ENCODE results near the gene SUSD4.

Gene SUSD4

DNA sequence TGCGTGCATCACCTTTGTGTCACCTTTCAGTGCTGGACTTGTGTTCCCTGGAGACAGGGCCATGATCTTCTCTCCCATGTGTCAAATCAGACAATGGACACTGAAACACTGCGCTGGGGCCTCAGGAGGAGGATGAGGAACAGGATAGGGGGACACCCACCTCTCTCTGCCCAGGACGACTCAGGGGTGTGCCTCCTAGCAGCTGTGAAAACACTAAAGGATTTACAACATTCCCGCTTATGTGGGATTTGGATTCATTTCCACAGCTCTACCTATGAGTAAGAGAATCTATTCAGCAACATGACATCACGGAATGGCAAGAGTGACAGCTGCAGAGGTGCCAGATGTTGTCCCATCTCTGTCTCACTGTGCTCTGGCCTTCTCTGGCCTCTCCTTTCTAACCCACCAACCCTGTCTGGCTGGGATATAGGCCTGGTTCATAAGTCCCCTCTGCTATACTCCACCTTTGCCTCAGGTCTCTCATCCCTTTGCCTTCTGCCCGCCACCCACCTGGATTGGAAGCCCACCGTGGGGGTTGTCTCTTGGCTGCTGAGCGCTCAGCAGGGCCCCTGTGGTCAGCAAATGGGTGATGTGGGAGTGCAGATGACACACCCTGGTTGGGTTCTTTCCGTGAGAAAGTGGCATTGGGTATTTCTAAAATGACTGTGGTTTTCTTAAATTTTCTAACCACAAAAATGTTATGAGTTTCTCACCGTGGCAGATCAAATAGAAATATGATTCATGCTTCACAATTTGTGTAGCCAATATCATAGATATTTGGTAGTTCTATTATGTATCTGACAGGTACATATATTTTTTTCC is 173.9 kb downstream of the SUSD4 start:
- Mint-ChIP-seq H3K27me3 (peaks cover 22% of the 10 kb centered on the region), H3K4me1 (ENCODE audit: low read depth) (peaks cover 39% of the 10 kb centered on the region), H3K4me3 (peak overlapping the region; percentile 58), H3K9me3 (no peaks in the 10 kb centered on the region), H3K27ac (peak overlapping the region; percentile 97), H3K36me3 (ENCODE audit: low read depth) (no peaks in the 10 kb centered on the region)
- DNase-seq, result peak; percentile 80

DNA sequence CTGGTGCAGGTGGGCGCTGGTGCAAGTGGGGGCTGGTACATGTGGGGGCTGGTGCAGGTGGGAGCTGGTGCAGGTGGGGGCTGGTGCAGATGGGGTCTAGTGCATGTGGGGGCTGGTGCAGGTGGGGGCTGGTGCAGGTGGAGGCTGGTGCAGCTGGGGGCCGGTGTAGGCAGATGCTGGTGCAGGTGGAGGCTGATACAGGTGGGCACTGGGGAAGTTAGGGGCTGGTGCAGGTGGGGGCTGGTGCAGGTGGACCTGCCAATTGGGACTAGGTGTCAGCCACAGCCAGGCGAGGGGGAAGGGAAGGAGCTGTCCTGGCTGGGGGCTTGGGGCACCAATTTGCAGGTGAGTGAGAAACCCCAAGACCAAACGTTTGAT is 174.5 kb downstream of the SUSD4 start:
- H3K4me1 Mint-ChIP-seq (ENCODE audit: low read depth), result peaks cover 39% of the 10 kb centered on the region
- no peaks in the 10 kb centered on the region for H3K36me3 Mint-ChIP-seq (ENCODE audit: low read depth)
- H3K9me3 Mint-ChIP-seq, result no peaks in the 10 kb centered on the region
- H3K27ac Mint-ChIP-seq, result peak overlapping the region; percentile 97
- peaks cover 22% of the 10 kb centered on the region for H3K27me3 Mint-ChIP-seq
- DNase-seq, result no peak
- no peak overlapping the region for H3K4me3 Mint-ChIP-seq

DNA sequence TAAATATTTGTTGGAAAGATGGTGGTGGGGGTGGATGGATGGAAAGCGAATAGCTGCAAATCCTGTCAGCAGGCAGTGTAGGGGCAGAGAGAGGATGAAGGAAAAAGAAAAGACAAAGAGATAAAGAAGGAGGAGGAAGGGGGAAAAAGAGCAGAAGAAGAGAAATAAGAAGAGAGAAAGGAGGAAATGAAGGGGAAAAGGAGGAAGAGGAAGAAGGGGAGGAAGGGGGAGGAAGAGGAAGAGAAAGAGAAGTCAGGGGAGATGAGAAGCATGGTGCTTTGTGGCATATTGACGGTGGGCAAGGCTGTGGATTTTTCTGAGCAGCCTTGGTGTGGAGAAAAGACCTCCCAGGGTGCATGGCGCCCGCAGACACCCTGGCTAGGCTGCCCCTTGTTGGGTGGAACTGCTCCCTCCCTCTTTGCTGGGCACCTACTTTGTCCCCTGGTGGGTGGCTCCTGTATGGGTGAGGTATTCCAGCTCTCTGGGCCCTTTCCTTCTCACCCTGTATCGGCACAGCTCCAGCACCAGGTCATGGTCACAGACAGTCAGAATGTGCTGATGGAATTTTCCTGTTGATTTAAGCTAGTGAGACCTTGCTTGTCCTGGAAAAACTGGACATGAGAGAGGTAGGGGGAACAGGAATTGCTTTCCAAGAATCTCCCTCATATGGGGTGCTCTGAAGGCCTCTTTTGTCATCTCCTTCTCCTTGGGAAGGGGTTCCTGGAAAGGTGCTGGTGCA is 175.2 kb downstream of the SUSD4 start:
- H3K4me3 Mint-ChIP-seq, result no peak overlapping the region
- H3K9me3 Mint-ChIP-seq, result no peaks in the 10 kb centered on the region
- H3K27me3 Mint-ChIP-seq, result peaks cover 16% of the 10 kb centered on the region
- no peak overlapping the region for H3K27ac Mint-ChIP-seq
- DNase-seq, result no peak
- no peaks in the 10 kb centered on the region for H3K36me3 Mint-ChIP-seq (ENCODE audit: low read depth)
- H3K4me1 Mint-ChIP-seq (ENCODE audit: low read depth), result peaks cover 43% of the 10 kb centered on the region

DNA sequence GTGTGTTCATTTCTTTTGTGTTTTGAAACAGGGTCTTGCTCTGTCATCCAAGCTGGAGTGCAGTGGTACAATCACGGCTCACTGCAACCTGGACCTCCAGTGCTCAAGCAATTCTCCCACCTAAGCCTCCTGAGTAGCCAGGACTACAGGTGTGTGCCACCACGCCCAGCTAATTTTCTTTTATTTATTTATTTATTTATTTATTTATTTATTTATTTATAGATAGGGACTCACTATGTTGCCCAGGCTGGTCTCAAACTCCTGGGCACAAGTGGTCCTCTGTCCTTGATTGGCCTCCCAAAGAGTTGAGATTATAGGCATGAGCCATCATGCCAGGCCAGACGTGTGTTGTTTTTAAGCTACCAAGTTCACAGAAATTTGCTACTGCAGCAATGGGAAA is 177.2 kb downstream of the SUSD4 start:
- no peak overlapping the region for H3K4me3 Mint-ChIP-seq
- no peaks in the 10 kb centered on the region for H3K36me3 Mint-ChIP-seq (ENCODE audit: low read depth)
- peaks cover 14% of the 10 kb centered on the region for H3K27me3 Mint-ChIP-seq
- no peaks in the 10 kb centered on the region for H3K9me3 Mint-ChIP-seq
- DNase-seq, result no peak
- no peak overlapping the region for H3K27ac Mint-ChIP-seq
- peaks cover 48% of the 10 kb centered on the region for H3K4me1 Mint-ChIP-seq (ENCODE audit: low read depth)

DNA sequence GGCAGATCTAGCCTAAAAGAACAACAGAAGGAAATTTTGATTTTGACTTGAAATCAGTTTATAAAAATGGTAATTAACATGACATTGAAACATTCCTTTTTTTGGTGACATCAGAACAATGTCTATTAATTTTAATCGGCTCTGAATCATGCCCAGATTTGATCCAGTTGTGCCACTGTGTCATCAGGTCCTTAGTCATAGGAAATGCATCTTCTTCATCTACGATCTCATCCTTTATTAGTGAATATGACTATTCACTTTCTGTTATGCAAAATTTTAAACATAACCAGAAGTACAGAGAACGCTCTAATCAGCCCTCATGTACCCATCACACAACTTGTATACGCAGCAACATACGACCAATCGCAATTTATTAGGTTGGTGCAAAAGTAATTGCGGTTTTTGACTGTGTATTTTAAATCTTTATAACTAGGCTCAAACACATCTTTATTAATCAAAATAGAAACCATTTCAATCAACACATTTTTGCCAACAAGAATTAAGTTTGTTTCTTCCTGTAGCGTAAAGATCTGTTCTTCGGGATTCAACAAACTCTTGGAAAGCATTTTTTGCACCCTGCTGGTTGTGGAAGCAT is 180.6 kb downstream of the SUSD4 start:
- Mint-ChIP-seq H3K9me3 (no peaks in the 10 kb centered on the region), H3K4me3 (no peak overlapping the region), H3K36me3 (ENCODE audit: low read depth) (no peaks in the 10 kb centered on the region), H3K27me3 (peaks cover 12% of the 10 kb centered on the region), H3K27ac (no peak overlapping the region), H3K4me1 (ENCODE audit: low read depth) (peaks cover 32% of the 10 kb centered on the region)
- no peak for DNase-seq

DNA sequence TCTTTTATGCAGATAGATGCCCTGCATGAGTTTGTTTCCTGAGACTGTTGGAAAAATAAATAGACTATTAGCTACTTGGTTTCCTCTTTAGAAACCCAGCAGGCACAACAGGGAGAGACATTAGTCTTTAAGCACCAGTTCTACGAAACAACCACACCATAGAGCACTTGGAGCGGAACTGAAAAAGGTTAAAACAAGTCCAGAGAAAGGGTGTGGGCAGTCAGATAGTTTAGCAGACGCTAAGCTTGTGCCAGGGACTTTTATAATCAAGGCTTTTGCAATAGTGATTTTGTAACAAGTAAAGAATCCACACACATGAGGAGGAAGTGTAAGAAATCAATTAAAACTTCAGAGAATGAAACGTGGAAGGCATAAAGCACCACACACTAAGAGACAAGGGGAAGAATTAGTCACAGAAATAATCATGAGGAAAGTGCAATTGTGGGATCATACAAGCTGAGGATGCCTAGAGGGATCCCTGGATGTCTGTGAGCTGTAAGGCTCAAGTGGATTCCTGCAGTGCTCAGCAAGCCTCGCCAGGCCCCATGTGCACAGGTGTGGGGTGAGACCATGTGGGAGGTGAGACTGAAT is 183.2 kb downstream of the SUSD4 start:
- peaks cover 28% of the 10 kb centered on the region for H3K4me1 Mint-ChIP-seq (ENCODE audit: low read depth)
- no peak for DNase-seq
- no peaks in the 10 kb centered on the region for H3K27me3 Mint-ChIP-seq
- no peaks in the 10 kb centered on the region for H3K9me3 Mint-ChIP-seq
- H3K27ac Mint-ChIP-seq, result no peak overlapping the region
- no peak overlapping the region for H3K4me3 Mint-ChIP-seq
- no peaks in the 10 kb centered on the region for H3K36me3 Mint-ChIP-seq (ENCODE audit: low read depth)

DNA sequence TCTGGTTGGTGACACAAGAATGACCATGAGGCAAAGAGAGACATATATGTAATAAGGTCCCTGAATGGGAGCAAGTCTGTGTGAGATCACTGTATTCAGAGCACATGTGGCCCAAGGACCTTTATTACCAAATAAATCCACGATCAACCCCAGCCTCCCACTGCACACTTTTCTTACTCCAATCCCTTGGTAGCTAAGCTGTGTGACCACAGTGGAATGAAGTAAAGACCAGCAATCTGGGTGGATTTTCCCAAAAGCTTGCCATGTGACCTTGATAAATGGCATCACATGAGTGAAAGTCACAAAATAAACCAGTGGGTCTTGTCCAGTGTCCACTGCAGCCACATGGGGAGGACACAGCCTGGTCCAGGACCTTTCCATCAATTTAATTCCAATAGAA is 184.2 kb downstream of the SUSD4 start:
- Mint-ChIP-seq H3K27ac (no peak overlapping the region), H3K27me3 (no peaks in the 10 kb centered on the region)

DNA sequence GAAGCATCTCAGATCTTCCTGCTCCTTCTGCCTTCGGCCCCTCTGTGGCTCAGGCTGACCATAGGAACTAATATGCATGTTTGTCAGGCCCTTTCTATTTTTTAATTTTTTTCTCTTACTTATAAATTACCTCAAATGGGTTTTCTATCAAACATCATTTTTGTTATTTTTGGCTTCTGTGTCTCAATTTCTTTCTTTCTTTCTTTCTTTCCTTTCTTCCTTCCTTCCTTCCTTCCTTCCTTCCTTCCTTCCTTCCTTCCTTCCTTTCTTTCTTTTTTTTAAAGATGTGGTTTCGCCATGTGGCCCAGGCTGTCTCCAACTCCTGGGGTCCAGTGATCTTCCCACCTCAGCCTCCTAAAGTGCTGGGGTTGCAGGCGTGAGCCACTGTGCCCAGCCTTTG is 184.7 kb downstream of the SUSD4 start:
- no peaks in the 10 kb centered on the region for H3K9me3 Mint-ChIP-seq
- H3K27ac Mint-ChIP-seq, result no peak overlapping the region
- H3K4me3 Mint-ChIP-seq, result no peak overlapping the region
- H3K27me3 Mint-ChIP-seq, result no peaks in the 10 kb centered on the region
- H3K36me3 Mint-ChIP-seq (ENCODE audit: low read depth), result no peaks in the 10 kb centered on the region
- H3K4me1 Mint-ChIP-seq (ENCODE audit: low read depth), result peaks cover 28% of the 10 kb centered on the region
- DNase-seq, result no peak

More for the DNA sequence above, 184.2 kb downstream of the SUSD4 start:
- H3K4me3 Mint-ChIP-seq, result no peak overlapping the region
- no peaks in the 10 kb centered on the region for H3K36me3 Mint-ChIP-seq (ENCODE audit: low read depth)
- no peaks in the 10 kb centered on the region for H3K9me3 Mint-ChIP-seq
- peaks cover 28% of the 10 kb centered on the region for H3K4me1 Mint-ChIP-seq (ENCODE audit: low read depth)
- no peak for DNase-seq

DNA sequence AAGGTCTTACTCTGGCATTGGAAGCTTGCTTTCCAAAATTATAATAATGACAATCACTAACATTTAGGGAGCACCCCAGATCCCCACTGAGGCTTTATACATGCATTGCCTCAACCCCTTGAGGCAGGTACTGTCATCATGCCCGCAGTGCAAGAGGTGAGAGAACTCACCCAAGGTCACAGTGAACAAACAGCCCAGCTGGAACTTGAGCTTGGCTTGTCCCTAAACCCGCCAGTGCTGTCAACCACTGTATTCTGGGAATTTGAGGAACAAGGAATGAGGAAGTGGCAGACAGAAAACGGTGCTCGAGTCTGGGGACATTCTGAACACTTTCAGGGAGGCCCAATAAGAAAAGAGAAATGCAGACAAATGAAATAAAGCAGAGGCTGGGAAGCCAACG is 186.3 kb downstream of the SUSD4 start:
- H3K36me3 Mint-ChIP-seq (ENCODE audit: low read depth), result no peaks in the 10 kb centered on the region
- H3K27ac Mint-ChIP-seq, result no peak overlapping the region
- no peaks in the 10 kb centered on the region for H3K9me3 Mint-ChIP-seq
- H3K4me1 Mint-ChIP-seq (ENCODE audit: low read depth), result peaks cover 15% of the 10 kb centered on the region
- H3K4me3 Mint-ChIP-seq, result no peak overlapping the region
- H3K27me3 Mint-ChIP-seq, result no peaks in the 10 kb centered on the region
- DNase-seq, result no peak

DNA sequence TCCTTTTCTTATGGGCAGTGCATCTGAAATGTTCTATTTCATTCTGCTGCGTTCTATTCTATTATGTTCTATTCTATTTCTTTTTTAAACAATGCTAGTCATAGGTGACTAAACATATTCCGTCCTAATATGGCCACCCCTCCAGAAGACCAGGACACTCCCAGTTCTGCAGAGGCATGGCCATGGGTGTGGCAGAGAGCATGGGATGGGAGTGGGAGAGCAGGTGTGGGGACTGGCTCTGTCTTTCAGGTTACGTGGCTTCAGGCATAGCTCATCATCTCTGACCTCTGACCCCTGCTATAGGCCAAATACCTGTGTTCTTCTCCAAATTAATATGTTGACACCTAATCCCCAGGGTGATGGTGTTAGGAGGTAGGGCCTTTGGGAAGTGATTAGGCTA is 187.5 kb downstream of the SUSD4 start:
- H3K4me1 Mint-ChIP-seq (ENCODE audit: low read depth), result peaks cover 8% of the 10 kb centered on the region
- H3K4me3 Mint-ChIP-seq, result no peak overlapping the region
- H3K27ac Mint-ChIP-seq, result no peak overlapping the region
- no peak for DNase-seq
- H3K9me3 Mint-ChIP-seq, result no peaks in the 10 kb centered on the region
- no peaks in the 10 kb centered on the region for H3K36me3 Mint-ChIP-seq (ENCODE audit: low read depth)
- H3K27me3 Mint-ChIP-seq, result no peaks in the 10 kb centered on the region

DNA sequence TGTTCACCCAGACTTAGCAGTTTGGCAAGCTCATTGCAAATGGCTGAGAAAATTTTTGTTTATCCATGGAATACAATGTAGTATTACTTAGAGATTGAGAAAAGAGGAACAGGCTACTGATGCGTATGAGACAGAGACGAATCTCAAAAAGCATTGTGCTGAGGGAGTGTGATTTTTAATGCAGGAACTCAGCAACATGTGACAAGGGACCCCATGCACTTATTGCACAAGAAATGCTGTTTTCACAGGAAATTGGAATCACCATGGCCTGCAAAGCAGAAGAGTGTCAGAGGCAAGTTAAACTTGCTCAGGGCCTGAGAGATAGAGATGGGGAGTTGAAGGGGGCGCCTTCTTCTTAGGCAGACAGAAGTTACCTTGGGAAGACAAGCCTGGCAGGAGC is 188.3 kb downstream of the SUSD4 start:
- no peaks in the 10 kb centered on the region for H3K9me3 Mint-ChIP-seq
- H3K4me3 Mint-ChIP-seq, result no peak overlapping the region
- no peaks in the 10 kb centered on the region for H3K27me3 Mint-ChIP-seq
- no peak overlapping the region for H3K27ac Mint-ChIP-seq
- H3K36me3 Mint-ChIP-seq (ENCODE audit: low read depth), result no peaks in the 10 kb centered on the region
- DNase-seq, result no peak
- peaks cover under 1% of the 10 kb centered on the region for H3K4me1 Mint-ChIP-seq (ENCODE audit: low read depth)

DNA sequence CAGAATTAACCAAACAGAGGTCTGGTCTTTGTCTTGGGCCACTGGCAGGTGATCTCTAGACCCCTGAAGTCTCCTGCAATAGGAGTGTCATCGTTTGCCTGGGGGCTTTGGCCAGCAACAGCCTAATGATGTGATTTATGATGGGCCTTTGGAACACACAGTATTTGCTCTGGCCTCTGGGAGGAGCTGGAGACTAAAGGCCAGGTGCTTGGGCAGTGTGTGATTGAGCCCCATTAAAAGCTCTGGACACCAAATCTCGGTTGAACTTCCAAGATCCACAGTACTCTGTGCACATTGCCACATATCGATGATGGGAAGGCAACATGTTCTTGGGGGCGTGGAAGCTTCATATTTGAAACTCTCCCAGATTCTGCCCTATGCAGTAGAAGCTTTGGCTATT is 188.9 kb downstream of the SUSD4 start:
- Mint-ChIP-seq H3K4me1 (ENCODE audit: low read depth) (no peaks in the 10 kb centered on the region), H3K27me3 (peaks cover 1% of the 10 kb centered on the region), H3K36me3 (ENCODE audit: low read depth) (no peaks in the 10 kb centered on the region), H3K27ac (no peak overlapping the region), H3K9me3 (no peaks in the 10 kb centered on the region), H3K4me3 (no peak overlapping the region)
- DNase-seq, result no peak
